Endothelial cell of umbilical vein (primary cell): ENCODE measurements around the gene ZIC2. TPM values are rescaled to one million over a fixed set of nuclear protein-coding genes. Genes with fewer than 3 reads are reported as not detected.

Experiments
- BruUV-seq: library from RNA; stranded (reverse); fragments of 400-500 nt; replicated peaks from 2 replicates; lab custom pipeline; 2021; lab: Mats Ljungman, UMichigan
- CTCF ChIA-PET: fragments of 300-600, 350-600 bp; sonication (Branson Sonifier 250); formaldehyde crosslinking; loops from one replicate; lab custom pipeline; 2021; ENCODE audit warnings: antibody characterized with exemption, inconsistent platforms; lab: Charles Lee
- POLR2A ChIA-PET: fragments of 300-600, 350-600 bp; sonication (Branson Sonifier 250); formaldehyde crosslinking; loops from one replicate; lab custom pipeline; 2021; ENCODE audit warnings: antibody characterized with exemption, inconsistent platforms; lab: Charles Lee
- DNase-seq: peaks from one replicate; pipeline ENCODE4 v3.0.0-alpha.2; 2011; ENCODE audit warnings: low read depth, low spot score
- FAIRE-seq: peaks from 2 replicates; lab custom pipeline; 2011; peaks lifted over from hg19 to GRCh38; lab: Jason Lieb, UNC
- H2AFZ ChIP-seq: 2 replicates; pipeline ENCODE4 v1.6.0; 2012; ENCODE audit warnings: low read depth, low read length, control low read depth, inconsistent platforms
- H3K27ac ChIP-seq: 2 replicates; pipeline ENCODE4 v1.5.1; 2011; ENCODE audit warnings: low read depth, mild to moderate bottlenecking, control low read depth, low read length, moderate library complexity; ENCODE audit not compliant: insufficient read depth
- H3K27me3 ChIP-seq, 2 experiments: 2 replicates each; pipeline versions ENCODE4 v1.6.0 to v1.6.1; 2011; ENCODE audit warnings: low read length in 2 of 2, mixed read lengths in 1 of 2; ENCODE audit not compliant: control insufficient read depth in 2 of 2, insufficient read depth in 2 of 2
- H3K36me3 ChIP-seq, 2 experiments: 2 replicates in 1 of 2; 3 replicates in 1 of 2; pipeline ENCODE4 v1.5.1; 2011; ENCODE audit warnings: low read length in 2 of 2, mild to moderate bottlenecking in 1 of 2, moderate library complexity in 1 of 2; ENCODE audit not compliant: control insufficient read depth in 2 of 2, insufficient read depth in 2 of 2; ENCODE audit errors: extremely low read depth in 1 of 2
- H3K4me1 ChIP-seq: 3 replicates; pipeline ENCODE4 v1.5.1; 2011; ENCODE audit warnings: mild to moderate bottlenecking, low read length; ENCODE audit not compliant: control insufficient read depth, insufficient read depth; ENCODE audit errors: extremely low read depth
- H3K4me2 ChIP-seq: 2 replicates; pipeline ENCODE4 v1.6.1; 2011; ENCODE audit warnings: low read length, control low read depth, mixed read lengths; ENCODE audit not compliant: insufficient read depth
- H3K4me3 ChIP-seq, 3 experiments: fragments of 200-600 bp in 1 of 3; sonication (generic), shearing (Covaris generic) in 1 of 3; replicated peaks in 1 of 3; 2 replicates each; pipeline ENCODE4 v1.5.1; 2011 to 2016; ENCODE audit warnings: control low read depth in 3 of 3, low read length in 3 of 3, mild to moderate bottlenecking in 2 of 3, inconsistent platforms in 1 of 3, low read depth in 1 of 3, moderate library complexity in 1 of 3; ENCODE audit not compliant: insufficient read depth in 1 of 3
- H3K79me2 ChIP-seq: 2 replicates; pipeline ENCODE4 v1.6.0; 2012; ENCODE audit warnings: low read length, inconsistent platforms; ENCODE audit not compliant: control insufficient read depth, insufficient read depth
- H3K9ac ChIP-seq: replicated peaks from 2 replicates; pipeline ENCODE3; 2011; ENCODE audit warnings: low read length, control low read depth; ENCODE audit not compliant: insufficient read depth; ENCODE audit errors: extremely low read depth
- H3K9me1 ChIP-seq: replicated peaks from 3 replicates; pipeline ENCODE4 v1.6.0; 2011; ENCODE audit warnings: mild to moderate bottlenecking, low read length; ENCODE audit not compliant: control insufficient read depth, insufficient read depth; ENCODE audit errors: extremely low read depth
- H3K9me3 ChIP-seq: replicated peaks from 2 replicates; pipeline ENCODE4 v1.5.1; 2012; ENCODE audit warnings: low read length, inconsistent platforms; ENCODE audit not compliant: control insufficient read depth, insufficient read depth
- H4K20me1 ChIP-seq: replicated peaks from 2 replicates; pipeline ENCODE3; 2011; ENCODE audit warnings: mild to moderate bottlenecking, low read length; ENCODE audit not compliant: control insufficient read depth, insufficient read depth; ENCODE audit errors: extremely low read depth
- CTCF ChIP-seq, 2 donors: IDR thresholded peaks; 1 replicate in 1 of 2; 2 replicates in 1 of 2; pipeline ENCODE4 v1.5.1; 2011; ENCODE audit warnings: low read length in 2 of 2, mild to moderate bottlenecking in 2 of 2, moderate library complexity in 2 of 2, control low read depth in 1 of 2, inconsistent platforms in 1 of 2, low read depth in 1 of 2; ENCODE audit not compliant: insufficient read depth in 1 of 2; ENCODE audit errors: extremely low read depth in 1 of 2
- EZH2 ChIP-seq: IDR thresholded peaks from 2 replicates; pipeline ENCODE4 v1.6.1; 2012; ENCODE audit warnings: borderline replicate concordance, low read depth, mild to moderate bottlenecking, moderate library complexity, low read length, inconsistent platforms; ENCODE audit not compliant: severe bottlenecking
- FOS ChIP-seq: IDR thresholded peaks from 2 replicates; pipeline ENCODE4 v1.6.1; 2011; ENCODE audit warnings: mild to moderate bottlenecking, low read length, moderate library complexity, borderline replicate concordance; ENCODE audit not compliant: insufficient read depth
- GATA2 ChIP-seq: IDR thresholded peaks from 2 replicates; pipeline ENCODE4 v1.7.0; 2011; ENCODE audit warnings: low read depth, mild to moderate bottlenecking, moderate library complexity, mixed read lengths, low read length; ENCODE audit not compliant: insufficient read length, insufficient read depth
- JUN ChIP-seq: IDR thresholded peaks from 2 replicates; pipeline ENCODE4 v1.6.1; 2011; ENCODE audit warnings: borderline replicate concordance, low read depth; ENCODE audit not compliant: insufficient read length, insufficient read depth
- MAX ChIP-seq: IDR thresholded peaks from 2 replicates; pipeline ENCODE4 v1.6.1; 2011; ENCODE audit not compliant: insufficient read depth, insufficient read length
- MYC ChIP-seq: IDR thresholded peaks from one replicate; pipeline ENCODE4 v1.6.1; 2011; ENCODE audit warnings: mild to moderate bottlenecking, low read depth, low read length
- POLR2A ChIP-seq: IDR thresholded peaks from 2 replicates; pipeline ENCODE4 v1.6.1; 2012; ENCODE audit warnings: low read depth, mild to moderate bottlenecking, control low read depth, low read length
- POLR2AphosphoS5 ChIP-seq: IDR thresholded peaks from 2 replicates; pipeline ENCODE4 v1.6.1; 2012; ENCODE audit warnings: low read depth, mild to moderate bottlenecking, control low read depth, low read length, moderate library complexity; ENCODE audit not compliant: insufficient read depth
- dilution Hi-C: fragments of 300-500 bp; cut with MboI; formaldehyde crosslinking; loops from one replicate; pipeline ENCODE4 v1.15.0; 2019; ENCODE audit warnings: low sequenced_read_pairs; ENCODE audit not compliant: extremely low pct_ligation_motif_present
- intact Hi-C: fragments of 100-400 bp; cut with micrococcal nuclease; formaldehyde crosslinking; loops from one replicate; pipeline ENCODE4 v1.10.0; 2022
- polyA plus RNA-seq, 4 experiments: library from polyadenylated mRNA; depleted of rRNA in 3 of 4; stranded (reverse) in 3 of 4; unstranded in 1 of 4; fragments of >200 nt; gene quantifications; 2 replicates each; pipeline versions ENCODE4 v1.2.1 to v1.2.3, GENCODE V29; 2011 to 2012; ENCODE audit warnings: missing spikeins in 1 of 4
- total RNA-seq: library from RNA; stranded (reverse); gene quantifications from 2 replicates; pipeline ENCODE4 v1.2.3, GENCODE V29; 2021

The ZIC2 gene
- total and polyA plus RNA-seq, 2 donors (not counting 3 experiments of a cell fraction or from before 2014, with no cell fraction given), result 0.03 TPM; not detected in 1

- TF ChIP-seq JUN (no peak), MAX (no peak), POLR2AphosphoS5 (no peak), GATA2 (no peak), FOS (no peak), CTCF (IDR thresholded peaks at IDR 0.05; ENCODE audit: extremely low read depth in 1 of 2, insufficient read depth in 1 of 2, low read depth in 1 of 2, low read length in 2 of 2) (no peak), EZH2 (no peak), POLR2A (no peak), MYC (no peak)
- Histone ChIP-seq H3K4me1 (no peaks in the 10 kb centered on the region), H3K36me3 (no peaks in the 10 kb centered on the region), H3K9me3 (no peaks in the 10 kb centered on the region), H3K4me2 (no peak overlapping the region), H3K27ac (no peak overlapping the region), H2AFZ (no peak overlapping the region), H3K9ac (no peak overlapping the region), H3K4me3 (no peak overlapping the region), H4K20me1 (no peaks in the 10 kb centered on the region), H3K27me3 (no peaks in the 10 kb centered on the region), H3K9me1 (no peaks in the 10 kb centered on the region), H3K79me2 (no peaks in the 10 kb centered on the region)
- dilution Hi-C loops, result no loop called here
- BruUV-seq, result no TSS peak
- DNase-seq (no peak), FAIRE-seq (no peak)
- intact Hi-C loops, result no loop called here
- CTCF ChIA-PET, result no interaction called here
- POLR2A ChIA-PET, result no interaction called here
Measured at GRCh38 chr13:99941086-99941485, 40.5 kb upstream of the ZIC2 start.
